Measurements from ENCODE around the gene PMF1. TPM values are rescaled to one million over a fixed set of nuclear protein-coding genes. Genes with fewer than 3 reads are reported as not detected.

Gene PMF1
- total RNA-seq, 1 experiment from 2014 or later = 96.6 TPM

DNA sequence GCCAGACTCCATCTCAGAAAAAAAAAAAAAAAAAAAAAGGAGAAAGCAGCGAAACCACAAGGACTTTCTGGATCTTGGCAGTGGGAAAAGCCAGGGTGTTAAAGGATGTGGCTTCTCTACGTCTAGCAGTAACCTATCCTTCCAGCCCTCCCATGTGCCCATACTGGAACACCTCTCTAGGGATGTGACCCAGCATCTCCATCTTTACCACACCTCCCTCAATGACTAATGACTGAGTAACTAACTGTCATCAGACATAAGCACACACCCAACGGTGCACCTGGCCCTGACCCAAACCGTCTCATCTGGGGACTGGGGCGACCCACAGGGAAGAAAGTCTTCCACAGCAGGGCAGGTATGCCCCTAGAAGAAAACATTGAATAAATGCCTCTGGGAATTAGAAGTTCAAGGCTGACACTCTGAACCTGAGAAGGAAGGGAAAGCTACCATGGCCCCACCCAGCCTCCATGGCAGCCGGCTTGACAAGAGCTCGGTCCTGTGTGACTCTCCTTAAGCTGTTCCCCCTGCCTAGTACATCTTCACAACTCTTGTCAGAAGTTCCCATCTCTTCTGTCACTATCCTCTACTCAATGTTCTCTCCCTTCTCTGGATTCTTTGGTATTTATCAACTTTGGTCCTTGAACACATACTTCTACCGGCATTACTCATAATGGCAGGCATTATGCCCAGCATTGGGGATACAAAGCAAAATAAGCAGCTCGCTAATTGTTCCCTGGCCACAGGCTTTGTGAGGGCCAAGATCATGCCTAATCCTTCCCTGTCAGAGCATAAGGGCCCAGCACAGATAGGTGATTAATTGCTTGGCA is 49.9 kb downstream of the PMF1 start:
- Histone ChIP-seq H3K27ac (ENCODE audit: low read depth, low read length, poor library complexity, severe bottlenecking) (no peak overlapping the region), H3K27me3 (replicated peaks; ENCODE audit: insufficient read depth, low read depth, low read length, poor library complexity) (no peaks in the 10 kb centered on the region), H3K9me3 (ENCODE audit: low read depth, low read length, poor library complexity, severe bottlenecking) (no peaks in the 10 kb centered on the region), H3K36me3 (ENCODE audit: insufficient read depth, low read length, poor library complexity, severe bottlenecking) (peaks cover 91% of the 10 kb centered on the region), H3K4me3 (ENCODE audit: low read depth, low read length, poor library complexity, severe bottlenecking) (no peak overlapping the region), H3K4me1 (ENCODE audit: insufficient read depth, low read length, poor library complexity, severe bottlenecking) (no peaks in the 10 kb centered on the region)
- intact Hi-C loops (cut with micrococcal nuclease; ENCODE audit: unreplicated experiment) = no loop called here
- DNase-seq (ENCODE audit: low spot score) = no peak
- BruUV-seq (replicated peaks) = no TSS peak
- CTCF ChIA-PET = no interaction called here
- TF ChIP-seq, protein P1, sequence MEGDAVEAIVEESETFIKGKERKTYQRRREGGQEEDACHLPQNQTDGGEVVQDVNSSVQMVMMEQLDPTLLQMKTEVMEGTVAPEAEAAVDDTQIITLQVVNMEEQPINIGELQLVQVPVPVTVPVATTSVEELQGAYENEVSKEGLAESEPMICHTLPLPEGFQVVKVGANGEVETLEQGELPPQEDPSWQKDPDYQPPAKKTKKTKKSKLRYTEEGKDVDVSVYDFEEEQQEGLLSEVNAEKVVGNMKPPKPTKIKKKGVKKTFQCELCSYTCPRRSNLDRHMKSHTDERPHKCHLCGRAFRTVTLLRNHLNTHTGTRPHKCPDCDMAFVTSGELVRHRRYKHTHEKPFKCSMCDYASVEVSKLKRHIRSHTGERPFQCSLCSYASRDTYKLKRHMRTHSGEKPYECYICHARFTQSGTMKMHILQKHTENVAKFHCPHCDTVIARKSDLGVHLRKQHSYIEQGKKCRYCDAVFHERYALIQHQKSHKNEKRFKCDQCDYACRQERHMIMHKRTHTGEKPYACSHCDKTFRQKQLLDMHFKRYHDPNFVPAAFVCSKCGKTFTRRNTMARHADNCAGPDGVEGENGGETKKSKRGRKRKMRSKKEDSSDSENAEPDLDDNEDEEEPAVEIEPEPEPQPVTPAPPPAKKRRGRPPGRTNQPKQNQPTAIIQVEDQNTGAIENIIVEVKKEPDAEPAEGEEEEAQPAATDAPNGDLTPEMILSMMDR (conservative IDR thresholded peaks at IDR 0.05; ENCODE audit: low read depth, low read length) = no peak
- no peak for TF ChIP-seq EZH2 (IDR thresholded peaks at IDR 0.05; ENCODE audit: borderline replicate concordance, low read depth, low read length, poor library complexity, severe bottlenecking)
- POLR2A ChIA-PET (ENCODE audit: low non-redundant PET) = no interaction called here

DNA sequence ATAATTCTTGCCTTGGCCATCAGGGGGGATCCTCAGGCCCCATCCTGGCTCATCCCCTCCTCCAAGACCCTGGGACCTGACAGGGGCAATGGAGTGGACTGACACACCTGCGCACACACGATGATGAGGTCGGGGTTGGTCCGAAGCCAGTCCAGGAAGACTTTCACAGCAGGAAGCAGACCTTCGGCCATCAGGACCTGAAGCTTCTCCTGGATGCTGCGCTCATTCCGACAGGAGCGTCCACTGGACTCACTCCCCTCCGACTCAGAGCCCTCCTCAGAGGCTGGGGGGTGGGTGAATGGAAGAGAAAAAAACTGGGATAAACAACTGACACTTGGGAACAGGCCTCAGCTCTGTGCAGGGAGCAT is 50.5 kb downstream of the PMF1 start:
- no peak for DNase-seq (ENCODE audit: low spot score)
- Histone ChIP-seq H3K9me3 (ENCODE audit: low read depth, low read length, poor library complexity, severe bottlenecking) (no peaks in the 10 kb centered on the region), H3K36me3 (ENCODE audit: insufficient read depth, low read length, poor library complexity, severe bottlenecking) (peaks cover 91% of the 10 kb centered on the region), H3K27me3 (replicated peaks; ENCODE audit: insufficient read depth, low read depth, low read length, poor library complexity) (no peaks in the 10 kb centered on the region), H3K4me3 (ENCODE audit: low read depth, low read length, poor library complexity, severe bottlenecking) (no peak overlapping the region), H3K27ac (ENCODE audit: low read depth, low read length, poor library complexity, severe bottlenecking) (no peak overlapping the region), H3K4me1 (ENCODE audit: insufficient read depth, low read length, poor library complexity, severe bottlenecking) (no peaks in the 10 kb centered on the region)
- intact Hi-C loops (cut with micrococcal nuclease; ENCODE audit: unreplicated experiment) = no loop called here
- CTCF ChIA-PET = no interaction called here
- no peak for TF ChIP-seq EZH2 (IDR thresholded peaks at IDR 0.05; ENCODE audit: borderline replicate concordance, low read depth, low read length, poor library complexity, severe bottlenecking)
- TF ChIP-seq, protein P1 (conservative IDR thresholded peaks at IDR 0.05; ENCODE audit: low read depth, low read length) = no peak
- POLR2A ChIA-PET (ENCODE audit: low non-redundant PET) = no interaction called here
- no TSS peak for BruUV-seq (replicated peaks)

DNA sequence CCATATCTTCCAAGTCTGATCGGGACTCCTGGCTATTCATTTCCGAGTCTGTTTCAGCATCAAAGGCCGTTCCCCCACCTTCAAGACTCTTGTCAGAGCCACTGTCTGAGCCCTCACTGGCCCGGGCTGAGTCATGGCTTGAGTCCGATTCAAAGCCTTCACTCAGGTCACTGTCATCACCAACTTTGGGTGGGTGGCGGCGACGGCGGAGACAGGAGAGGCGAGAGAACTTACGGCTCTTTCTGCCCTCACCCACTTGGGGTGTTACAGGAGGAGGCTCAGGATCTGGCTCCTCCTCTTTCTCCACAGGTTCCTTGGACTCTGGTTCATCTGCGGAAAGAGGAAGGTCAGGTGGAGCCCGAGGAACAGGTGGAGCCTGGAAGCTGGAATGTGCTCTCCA is 53.2 kb downstream of the PMF1 start:
- intact Hi-C loops (cut with micrococcal nuclease; ENCODE audit: unreplicated experiment) = no loop called here
- TF ChIP-seq, protein P1 (conservative IDR thresholded peaks at IDR 0.05; ENCODE audit: low read depth, low read length) = no peak
- TF ChIP-seq EZH2 (IDR thresholded peaks at IDR 0.05; ENCODE audit: borderline replicate concordance, low read depth, low read length, poor library complexity, severe bottlenecking) = no peak
- Histone ChIP-seq H3K4me1 (ENCODE audit: insufficient read depth, low read length, poor library complexity, severe bottlenecking) (no peaks in the 10 kb centered on the region), H3K36me3 (ENCODE audit: insufficient read depth, low read length, poor library complexity, severe bottlenecking) (peaks cover 85% of the 10 kb centered on the region), H3K27me3 (replicated peaks; ENCODE audit: insufficient read depth, low read depth, low read length, poor library complexity) (no peaks in the 10 kb centered on the region), H3K27ac (ENCODE audit: low read depth, low read length, poor library complexity, severe bottlenecking) (no peak overlapping the region), H3K4me3 (ENCODE audit: low read depth, low read length, poor library complexity, severe bottlenecking) (no peak overlapping the region), H3K9me3 (ENCODE audit: low read depth, low read length, poor library complexity, severe bottlenecking) (no peaks in the 10 kb centered on the region)
- DNase-seq (ENCODE audit: low spot score) = no peak
- POLR2A ChIA-PET (ENCODE audit: low non-redundant PET) = no interaction called here
- CTCF ChIA-PET = no interaction called here
- TSS peak; percentile 50 for BruUV-seq (replicated peaks)

All from A673 (cell line).